Stomach (tissue), 4 donors: ENCODE results near the gene NAALADL2.

Source experiments
- EP300 ChIP-seq: sonication (generic); formaldehyde crosslinking; IDR thresholded peaks from one replicate; pipeline ENCODE4 v1.6.1; 2017; ENCODE audit warnings: antibody characterized with exemption
- POLR2A ChIP-seq, 4 donors: fragments of 450-650 bp; IDR thresholded peaks; one replicate each; pipeline ENCODE4 v1.6.1; 2016; ENCODE audit warnings: antibody characterized with exemption in 4 of 4, control low read depth in 2 of 4, mild to moderate bottlenecking in 1 of 4, moderate library complexity in 1 of 4

DNA sequence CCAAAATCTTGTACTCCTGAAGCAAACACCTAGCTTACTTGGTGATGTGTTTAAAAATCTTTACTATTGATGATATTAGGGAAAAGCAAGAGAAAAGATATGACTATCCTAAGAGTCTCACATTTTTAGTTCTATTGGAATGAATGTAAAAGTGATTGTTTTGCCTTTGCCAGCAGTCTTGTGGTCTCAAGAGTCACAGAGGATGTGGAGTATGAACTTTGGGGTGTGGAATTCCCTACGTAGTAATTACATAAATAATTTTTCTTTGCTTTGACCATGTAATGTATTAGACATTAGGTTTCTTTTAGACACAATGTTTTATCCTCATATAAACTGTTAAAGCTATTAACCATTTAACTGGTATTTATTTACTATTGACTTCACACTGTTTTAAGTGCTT, 387.6 kb downstream of the NAALADL2 start:
- TF ChIP-seq POLR2A (IDR thresholded peaks at IDR 0.05) (no peak), EP300 (no peak)
